OCI-LY7 (cell line): ENCODE data around the gene TADA2B.

Experiments used
- CTCF ChIP-seq: fragments of 200-600 bp; sonication (generic); conservative IDR thresholded peaks from 2 replicates; pipeline ENCODE4 v1.5.1; 2014; ENCODE audit warnings: mild to moderate bottlenecking, antibody characterized with exemption, low read length, moderate library complexity, mixed read lengths
- EZH2phosphoT487 ChIP-seq: fragments of 200-600 bp; sonication (generic); IDR thresholded peaks from 2 replicates; pipeline ENCODE4 v1.6.1; 2018; ENCODE audit warnings: low read depth, borderline replicate concordance, mild to moderate bottlenecking, mixed run types, antibody characterized with exemption, low read length, moderate library complexity, mixed read lengths

- TF ChIP-seq CTCF (no peak), EZH2phosphoT487 (no peak)
Measured at GRCh38 chr4:7092026-7092425, 48.9 kb downstream of the TADA2B start.
